CD14-positive monocyte (primary cell): ENCODE data around the gene SFMBT2. TPM values are rescaled to one million over a fixed set of nuclear protein-coding genes. Genes with fewer than 3 reads are reported as not detected.

Experiments used
- DNase-seq, 3 donors: peaks; one replicate each; pipeline ENCODE4 v3.0.0-alpha.2; 2011 to 2022
- H2AFZ ChIP-seq: 2 replicates; pipeline ENCODE4 v1.6.0; 2012; ENCODE audit warnings: mild to moderate bottlenecking, low read depth, low read length, inconsistent platforms; ENCODE audit not compliant: insufficient read depth, poor library complexity, severe bottlenecking
- H3K27ac ChIP-seq, 2 donors: 1 replicate in 1 of 2; 2 replicates in 1 of 2; pipeline ENCODE4 v1.5.1; 2012 to 2013; ENCODE audit warnings: low read length in 2 of 2, control low read depth in 1 of 2, inconsistent platforms in 1 of 2, low read depth in 1 of 2, mild to moderate bottlenecking in 1 of 2
- H3K27me3 ChIP-seq, 2 donors: one replicate each; pipeline versions ENCODE4 v1.6.0 to v1.6.1; 2011 to 2013; ENCODE audit warnings: low read length in 2 of 2; ENCODE audit not compliant: control insufficient read depth in 2 of 2, insufficient read depth in 2 of 2
- H3K36me3 ChIP-seq, 2 donors: replicated peaks in 1 of 2; 1 replicate in 1 of 2; 2 replicates in 1 of 2; pipeline versions ENCODE4 v1.5.1 to v1.6.1; 2012 to 2013; ENCODE audit warnings: low read length in 2 of 2, control low read depth in 1 of 2, inconsistent platforms in 1 of 2, mild to moderate bottlenecking in 1 of 2; ENCODE audit not compliant: insufficient read depth in 2 of 2, control insufficient read depth in 1 of 2
- H3K4me1 ChIP-seq, 2 donors: 1 replicate in 1 of 2; 2 replicates in 1 of 2; pipeline versions ENCODE4 v1.5.1 to v1.6.1; 2012 to 2013; ENCODE audit warnings: low read length in 2 of 2, control low read depth in 1 of 2, inconsistent platforms in 1 of 2, mild to moderate bottlenecking in 1 of 2, moderate library complexity in 1 of 2; ENCODE audit not compliant: insufficient read depth in 2 of 2, control insufficient read depth in 1 of 2
- H3K4me2 ChIP-seq: replicated peaks from 2 replicates; pipeline ENCODE3; 2012; ENCODE audit warnings: low read length, moderate library complexity, mild to moderate bottlenecking; ENCODE audit not compliant: poor library complexity, severe bottlenecking; ENCODE audit errors: extremely low read depth
- H3K4me3 ChIP-seq, 3 experiments: fragments of 200-600 bp in 1 of 3; sonication (generic) in 1 of 3; replicated peaks in 1 of 3; 1 replicate in 2 of 3; 2 replicates in 1 of 3; pipeline ENCODE4 v1.5.1; 2011 to 2013; ENCODE audit warnings: low read length in 3 of 3, mild to moderate bottlenecking in 3 of 3, control low read depth in 2 of 3, low read depth in 2 of 3, inconsistent platforms in 1 of 3, moderate library complexity in 1 of 3
- H3K79me2 ChIP-seq: 2 replicates; pipeline ENCODE4 v1.6.0; 2012; ENCODE audit warnings: mild to moderate bottlenecking, control low read depth, inconsistent platforms, low read length, moderate library complexity; ENCODE audit not compliant: insufficient read depth
- H3K9ac ChIP-seq: 2 replicates; pipeline ENCODE4 v1.6.0; 2017; ENCODE audit warnings: low read length, mild to moderate bottlenecking; ENCODE audit not compliant: insufficient read depth, poor library complexity, severe bottlenecking
- H3K9me3 ChIP-seq, 2 donors: replicated peaks in 1 of 2; 1 replicate in 1 of 2; 2 replicates in 1 of 2; pipeline versions ENCODE4 v1.5.1 to v1.6.1; 2012 to 2013; ENCODE audit warnings: low read length in 2 of 2, control low read depth in 1 of 2; ENCODE audit not compliant: control insufficient read depth in 1 of 2, insufficient read depth in 1 of 2
- H4K20me1 ChIP-seq: 2 replicates; pipeline ENCODE4 v1.6.0; 2012; ENCODE audit warnings: mild to moderate bottlenecking, low read length, control low read depth, moderate library complexity; ENCODE audit not compliant: insufficient read depth
- H3K27ac Mint-ChIP-seq, 7 donors: one replicate each; pipeline ENCODE4 v1.8.0; 2020; ENCODE audit warnings: mild to moderate bottlenecking in 7 of 7, mixed read lengths in 7 of 7, moderate library complexity in 6 of 7, inconsistent platforms in 2 of 7
- H3K27me3 Mint-ChIP-seq, 3 donors: one replicate each; pipeline ENCODE4 v1.8.0; 2021 to 2022; ENCODE audit warnings: low read depth in 3 of 3, mild to moderate bottlenecking in 3 of 3, mixed read lengths in 3 of 3, moderate library complexity in 3 of 3, inconsistent platforms in 1 of 3
- H3K36me3 Mint-ChIP-seq, 2 donors: one replicate each; pipeline ENCODE4 v1.8.0; 2020; ENCODE audit warnings: mixed read lengths in 2 of 2, inconsistent platforms in 1 of 2, mild to moderate bottlenecking in 1 of 2
- H3K4me1 Mint-ChIP-seq: one replicate; pipeline ENCODE4 v1.8.0; 2020; ENCODE audit warnings: mild to moderate bottlenecking, mixed read lengths
- H3K4me3 Mint-ChIP-seq, 2 donors: one replicate each; pipeline ENCODE4 v1.8.0; 2020; ENCODE audit warnings: mild to moderate bottlenecking in 2 of 2, mixed read lengths in 2 of 2, moderate library complexity in 1 of 2
- H3K9me3 Mint-ChIP-seq, 7 donors: one replicate each; pipeline ENCODE4 v1.8.0; 2020 to 2022; ENCODE audit warnings: mixed read lengths in 7 of 7, mild to moderate bottlenecking in 6 of 7, moderate library complexity in 6 of 7, inconsistent platforms in 2 of 7
- CTCF ChIP-seq: fragments of 200-600 bp; IDR thresholded peaks from one replicate; pipeline ENCODE4 v1.8.0; 2022; ENCODE audit warnings: antibody characterized with exemption, mild to moderate bottlenecking
- WGBS: methylation state at CpG from one replicate; pipeline ENCODE4 v1.1.5; 2013; ENCODE audit warnings: missing lambda C conversion rate; ENCODE audit not compliant: insufficient coverage; 5-methylcytosine and 5-hydroxymethylcytosine counted together
- intact Hi-C, 2 donors: fragments of 100-400 bp; cut with micrococcal nuclease; formaldehyde crosslinking; loops; one replicate each; pipeline versions ENCODE4 v1.15.0 to v1.15.1; 2023
- polyA plus RNA-seq, 3 donors: library from polyadenylated mRNA; depleted of rRNA in 1 of 3; unstranded in 2 of 3; stranded (reverse) in 1 of 3; fragments of 300-500 nt in 2 of 3; fragments of >200 nt in 1 of 3; fragmentation: Illumina TruSeq in 2 of 3; gene quantifications; 1 replicate in 2 of 3; 2 replicates in 1 of 3; pipeline ENCODE4 v1.2.3, GENCODE V29; 2012 to 2021
- small RNA-seq: library from RNA; depleted of rRNA; stranded (forward); fragments of <200 nt; gene quantifications from one replicate; pipeline ENCODE3, GENCODE V24; 2012; ENCODE audit warnings: low read depth; ENCODE audit not compliant: insufficient read length

SFMBT2 gene
- polyA plus RNA-seq, 3 donors, result 0.53 to 10.9 (median 1.6) TPM

- peak overlapping the region in 1 of 7 donors; percentile 26 for H3K27ac Mint-ChIP-seq
- peaks cover 0 to 2% (median 1%) of the 10 kb centered on the region in 3 donors for H3K27me3 Mint-ChIP-seq
- Histone ChIP-seq H4K20me1 (no peaks in the 10 kb centered on the region), H3K27me3 (no peaks in the 10 kb centered on the region), H3K4me3 (no peak overlapping the region), H3K36me3 (no peaks in the 10 kb centered on the region), H3K9me3 (peaks cover 3 to 4% of the 10 kb centered on the region in 2 donors), H3K4me2 (no peak overlapping the region), H3K4me1 (no peaks in the 10 kb centered on the region), H3K79me2 (no peaks in the 10 kb centered on the region), H3K9ac (no peak overlapping the region), H2AFZ (no peak overlapping the region), H3K27ac (no peak overlapping the region)
- no peak for TF ChIP-seq CTCF
- no peak for DNase-seq
- WGBS, result 100% methylated on average over 1 of the region's 3 CpGs
- no peaks in the 10 kb centered on the region for H3K36me3 Mint-ChIP-seq
- peaks cover 2% of the 10 kb centered on the region for H3K4me1 Mint-ChIP-seq
- peaks cover 0 to 17% (median 2%) of the 10 kb centered on the region in 7 donors for H3K9me3 Mint-ChIP-seq
- intact Hi-C loops, result no loop called here
- H3K4me3 Mint-ChIP-seq, result no peak overlapping the region
These were observed 299.7 kb downstream of the SFMBT2 start for GRCh38 chr10:7111089-7111488.

Small RNAs within 50 kb of the gene (small RNA-seq; reads per million reads assigned to genes)
- gene AL590095.2 (not detected), gene COX6CP17 (not detected)
